A673 (cell line): ENCODE results near the gene JMJD6. TPM values are rescaled to one million over a fixed set of nuclear protein-coding genes. Genes with fewer than 3 reads are reported as not detected.

Source experiments
- microRNA-seq: library from miRNA; unstranded; fragments of <30 nt; microRNA quantifications from one replicate; pipeline ENCODE4 v1.2.0, GENCODE V29; 2021
- total RNA-seq: library from RNA; stranded (reverse); gene quantifications from 2 replicates; pipeline ENCODE4 v1.2.3, GENCODE V29; 2021

Gene JMJD6
- total RNA-seq, 1 experiment from 2014 or later = 77.6 TPM

Small RNA genes lying within 50 kb of the gene (microRNA-seq; reads per million reads assigned to microRNA genes)
- 12.7 reads per million, percentile 34 among the genes with 10 or more reads in this experiment for gene MIR636

Other genes starting within 250 kb of the JMJD6 start
- 20.4 and 26.5 TPM in 2 replicates for gene RHBDF2, start 225.2 kb downstream of the JMJD6 start, total RNA-seq
- gene CYGB, start 188.9 kb downstream of the JMJD6 start, total RNA-seq = 0.56 and 0.61 TPM in 2 replicates
- gene PRCD, start 186.6 kb downstream of the JMJD6 start, total RNA-seq = not detected in 2 replicates
- gene ST6GALNAC2, start 140.7 kb downstream of the JMJD6 start, total RNA-seq = not detected in 2 replicates
- gene ST6GALNAC1, start 82.8 kb downstream of the JMJD6 start, total RNA-seq = not detected in 2 replicates
- gene MXRA7, start 15.6 kb downstream of the JMJD6 start, total RNA-seq = 61.5 and 62.8 TPM in 2 replicates
- gene METTL23, start 233 bp upstream of the JMJD6 start, total RNA-seq = 42.4 and 46.0 TPM in 2 replicates
- 406 and 440 TPM in 2 replicates for gene SRSF2, start 10.7 kb upstream of the JMJD6 start, total RNA-seq
- 37.4 and 38.8 TPM in 2 replicates for gene MFSD11, start 11.5 kb upstream of the JMJD6 start, total RNA-seq
- 1.1 and 3.7 TPM in 2 replicates for gene MGAT5B, start 141.8 kb upstream of the JMJD6 start, total RNA-seq